Measurements from ENCODE around the gene NUDT15. TPM values are rescaled to one million over a fixed set of nuclear protein-coding genes. Genes with fewer than 3 reads are reported as not detected.

Gene NUDT15
- total RNA-seq, 1 experiment from 2014 or later: 38.6 TPM

DNA sequence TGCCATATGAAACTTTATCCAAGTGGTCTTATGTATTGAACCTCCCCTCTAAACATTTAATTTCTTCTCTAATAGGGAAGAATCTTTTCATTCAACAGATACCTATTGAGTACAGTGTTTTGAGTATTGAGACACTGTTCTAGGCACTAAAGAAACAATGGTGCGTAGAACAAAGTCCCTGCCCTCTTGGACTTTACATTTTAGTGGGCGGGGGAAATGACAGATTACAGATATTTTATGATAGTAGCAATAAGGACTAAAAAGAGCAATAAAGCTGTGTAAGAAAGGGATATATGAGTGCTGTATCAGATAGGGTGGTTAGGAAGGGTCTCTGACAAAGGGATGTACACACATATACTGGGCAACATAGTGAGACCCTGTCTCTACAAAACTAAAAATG, 5.4 kb downstream of the NUDT15 start:
- Histone ChIP-seq H3K9me3 (ENCODE audit: control insufficient read depth in 1 of 2, insufficient read depth in 1 of 2, low read depth in 1 of 2, low read length in 2 of 2) (no peaks in the 10 kb centered on the region), H3K4me2 (ENCODE audit: low read length) (no peak overlapping the region), H3K36me3 (ENCODE audit: control insufficient read depth in 1 of 2, insufficient read depth in 2 of 2, low read length in 2 of 2) (peaks cover 10 to 21% of the 10 kb centered on the region in 2 experiments; a peak in 3 of 4 replicates), H3K79me2 (ENCODE audit: insufficient read depth, low read length) (peaks cover 30% of the 10 kb centered on the region), H2AFZ (ENCODE audit: low read depth, low read length, poor library complexity, severe bottlenecking) (no peak overlapping the region), H4K20me1 (ENCODE audit: insufficient read depth) (no peaks in the 10 kb centered on the region), H3K9me2 (ENCODE audit: insufficient read depth) (no peaks in the 10 kb centered on the region), H3K4me1 (ENCODE audit: control insufficient read depth in 1 of 2, insufficient read depth in 2 of 2, low read length in 2 of 2) (peaks cover 9 to 19% of the 10 kb centered on the region in 2 experiments), H3K27me3 (ENCODE audit: insufficient read depth, low read length) (no peaks in the 10 kb centered on the region), H3K9ac (ENCODE audit: low read length) (no peak overlapping the region), H3K27ac (ENCODE audit: low read depth, low read length) (no peak overlapping the region), H3K4me3 (replicated peaks in 1 of 2; ENCODE audit: low read depth in 1 of 2, low read length in 2 of 2) (no peak overlapping the region)
- intact Hi-C loops (cut with micrococcal nuclease): no loop called here
- CTCF ChIA-PET: no interaction called here
- DNase-seq (ENCODE audit: low read depth, low spot score): no peak
- POLR2A ChIA-PET: no interaction called here
- no TSS peak for BruUV-seq (replicated peaks)
- no peak for TF ChIP-seq ZFX (IDR thresholded peaks at IDR 0.05)
- TF ChIP-seq, protein P1, sequence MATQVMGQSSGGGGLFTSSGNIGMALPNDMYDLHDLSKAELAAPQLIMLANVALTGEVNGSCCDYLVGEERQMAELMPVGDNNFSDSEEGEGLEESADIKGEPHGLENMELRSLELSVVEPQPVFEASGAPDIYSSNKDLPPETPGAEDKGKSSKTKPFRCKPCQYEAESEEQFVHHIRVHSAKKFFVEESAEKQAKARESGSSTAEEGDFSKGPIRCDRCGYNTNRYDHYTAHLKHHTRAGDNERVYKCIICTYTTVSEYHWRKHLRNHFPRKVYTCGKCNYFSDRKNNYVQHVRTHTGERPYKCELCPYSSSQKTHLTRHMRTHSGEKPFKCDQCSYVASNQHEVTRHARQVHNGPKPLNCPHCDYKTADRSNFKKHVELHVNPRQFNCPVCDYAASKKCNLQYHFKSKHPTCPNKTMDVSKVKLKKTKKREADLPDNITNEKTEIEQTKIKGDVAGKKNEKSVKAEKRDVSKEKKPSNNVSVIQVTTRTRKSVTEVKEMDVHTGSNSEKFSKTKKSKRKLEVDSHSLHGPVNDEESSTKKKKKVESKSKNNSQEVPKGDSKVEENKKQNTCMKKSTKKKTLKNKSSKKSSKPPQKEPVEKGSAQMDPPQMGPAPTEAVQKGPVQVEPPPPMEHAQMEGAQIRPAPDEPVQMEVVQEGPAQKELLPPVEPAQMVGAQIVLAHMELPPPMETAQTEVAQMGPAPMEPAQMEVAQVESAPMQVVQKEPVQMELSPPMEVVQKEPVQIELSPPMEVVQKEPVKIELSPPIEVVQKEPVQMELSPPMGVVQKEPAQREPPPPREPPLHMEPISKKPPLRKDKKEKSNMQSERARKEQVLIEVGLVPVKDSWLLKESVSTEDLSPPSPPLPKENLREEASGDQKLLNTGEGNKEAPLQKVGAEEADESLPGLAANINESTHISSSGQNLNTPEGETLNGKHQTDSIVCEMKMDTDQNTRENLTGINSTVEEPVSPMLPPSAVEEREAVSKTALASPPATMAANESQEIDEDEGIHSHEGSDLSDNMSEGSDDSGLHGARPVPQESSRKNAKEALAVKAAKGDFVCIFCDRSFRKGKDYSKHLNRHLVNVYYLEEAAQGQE (IDR thresholded peaks at IDR 0.05; ENCODE audit: low read depth): no peak
- TF ChIP-seq CEBPB (IDR thresholded peaks at IDR 0.05; ENCODE audit: low read depth): no peak
- no peak for TF ChIP-seq SIN3A (IDR thresholded peaks at IDR 0.05; ENCODE audit: low read depth)
- no peak for TF ChIP-seq ZNF274 (IDR thresholded peaks at IDR 0.05; ENCODE audit: low read depth, low read length)
- TF ChIP-seq, protein P2, sequence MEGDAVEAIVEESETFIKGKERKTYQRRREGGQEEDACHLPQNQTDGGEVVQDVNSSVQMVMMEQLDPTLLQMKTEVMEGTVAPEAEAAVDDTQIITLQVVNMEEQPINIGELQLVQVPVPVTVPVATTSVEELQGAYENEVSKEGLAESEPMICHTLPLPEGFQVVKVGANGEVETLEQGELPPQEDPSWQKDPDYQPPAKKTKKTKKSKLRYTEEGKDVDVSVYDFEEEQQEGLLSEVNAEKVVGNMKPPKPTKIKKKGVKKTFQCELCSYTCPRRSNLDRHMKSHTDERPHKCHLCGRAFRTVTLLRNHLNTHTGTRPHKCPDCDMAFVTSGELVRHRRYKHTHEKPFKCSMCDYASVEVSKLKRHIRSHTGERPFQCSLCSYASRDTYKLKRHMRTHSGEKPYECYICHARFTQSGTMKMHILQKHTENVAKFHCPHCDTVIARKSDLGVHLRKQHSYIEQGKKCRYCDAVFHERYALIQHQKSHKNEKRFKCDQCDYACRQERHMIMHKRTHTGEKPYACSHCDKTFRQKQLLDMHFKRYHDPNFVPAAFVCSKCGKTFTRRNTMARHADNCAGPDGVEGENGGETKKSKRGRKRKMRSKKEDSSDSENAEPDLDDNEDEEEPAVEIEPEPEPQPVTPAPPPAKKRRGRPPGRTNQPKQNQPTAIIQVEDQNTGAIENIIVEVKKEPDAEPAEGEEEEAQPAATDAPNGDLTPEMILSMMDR (IDR thresholded peaks at IDR 0.05 in 2 of 3, conservative IDR thresholded peaks at IDR 0.05 in 1 of 3; ENCODE audit: borderline replicate concordance in 1 of 3, insufficient read depth in 1 of 3, low read depth in 2 of 3, low read length in 2 of 3): no peak
- no peak for TF ChIP-seq JUND (IDR thresholded peaks at IDR 0.05)
- TF ChIP-seq, protein P3, sequence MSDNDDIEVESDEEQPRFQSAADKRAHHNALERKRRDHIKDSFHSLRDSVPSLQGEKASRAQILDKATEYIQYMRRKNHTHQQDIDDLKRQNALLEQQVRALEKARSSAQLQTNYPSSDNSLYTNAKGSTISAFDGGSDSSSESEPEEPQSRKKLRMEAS (IDR thresholded peaks at IDR 0.05): no peak
- ATAC-seq: no peak
- RAD21 ChIA-PET (ENCODE audit: low non-redundant PET in 1 of 2, low total read pairs in 2 of 2, uncharacterized antibody in 2 of 2, unreplicated experiment in 2 of 2): no interaction called here
